Breast epithelium (tissue), 4 donors: ENCODE results near the gene ERAS. TPM values are rescaled to one million over a fixed set of nuclear protein-coding genes. Genes with fewer than 3 reads are reported as not detected.

Source experiments
- DNase-seq, 2 donors: peaks; one replicate each; pipeline ENCODE4 v3.0.0-alpha.2; 2019; ENCODE audit warnings: low spot score in 2 of 2
- H3K27ac ChIP-seq, 2 donors: fragments of 200-600 bp; sonication (generic) in 1 of 2; one replicate each; pipeline ENCODE4 v1.5.1; 2016 to 2019; ENCODE audit warnings: mild to moderate bottlenecking in 1 of 2
- H3K27me3 ChIP-seq, 2 donors: fragments of 200-600 bp; sonication (generic) in 1 of 2; one replicate each; pipeline versions ENCODE4 v1.5.1 to v1.6.0; 2017 to 2019; ENCODE audit warnings: control low read depth in 1 of 2, mild to moderate bottlenecking in 1 of 2
- H3K36me3 ChIP-seq: fragments of 200-600 bp; one replicate; pipeline ENCODE4 v1.5.1; 2019
- H3K4me1 ChIP-seq, 2 donors: fragments of 200-600 bp; sonication (generic); one replicate each; pipeline ENCODE4 v1.5.1; 2016 to 2019; ENCODE audit warnings: control low read depth in 1 of 2
- H3K4me3 ChIP-seq, 3 donors: fragments of 200-600 bp; sonication (generic); 1 replicate in 2 of 3; 2 replicates in 1 of 3; pipeline ENCODE4 v1.5.1; 2016 to 2019; ENCODE audit warnings: mild to moderate bottlenecking in 3 of 3, moderate library complexity in 2 of 3
- H3K9me3 ChIP-seq, 2 donors: fragments of 200-600 bp; sonication (generic) in 1 of 2; one replicate each; pipeline ENCODE4 v1.5.1; 2016 to 2019; ENCODE audit warnings: control low read depth in 1 of 2
- POLR2A ChIP-seq: fragments of 450-650 bp; IDR thresholded peaks from one replicate; pipeline ENCODE4 v1.6.1; 2016; ENCODE audit warnings: antibody characterized with exemption, mild to moderate bottlenecking, moderate library complexity
- POLR2AphosphoS5 ChIP-seq, 3 donors: sonication (generic); formaldehyde crosslinking; IDR thresholded peaks; one replicate each; pipeline ENCODE4 v1.6.1; 2017; ENCODE audit warnings: antibody characterized with exemption in 3 of 3
- intact Hi-C: fragments of 100-400 bp; cut with DNase I; formaldehyde crosslinking; loops from one replicate; pipeline ENCODE4 v1.15.1; 2023; ENCODE audit warnings: low total_unique reads
- total RNA-seq, 3 donors: library from RNA; depleted of rRNA; stranded (reverse); fragments of >200 nt; gene quantifications; one replicate each; pipeline ENCODE4 v1.1.0, GENCODE V29; 2016
- TF ChIP-seq, protein P1 (sequence below), 3 donors: fragments of 450-650 bp; IDR thresholded peaks; one replicate each; pipeline ENCODE4 v1.5.1; 2016 to 2017; ENCODE audit warnings: antibody characterized with exemption in 3 of 3, mild to moderate bottlenecking in 3 of 3, moderate library complexity in 3 of 3

ERAS gene
- total RNA-seq, 3 donors from 2014 or later: 0.73 TPM; not detected in 2

DNA sequence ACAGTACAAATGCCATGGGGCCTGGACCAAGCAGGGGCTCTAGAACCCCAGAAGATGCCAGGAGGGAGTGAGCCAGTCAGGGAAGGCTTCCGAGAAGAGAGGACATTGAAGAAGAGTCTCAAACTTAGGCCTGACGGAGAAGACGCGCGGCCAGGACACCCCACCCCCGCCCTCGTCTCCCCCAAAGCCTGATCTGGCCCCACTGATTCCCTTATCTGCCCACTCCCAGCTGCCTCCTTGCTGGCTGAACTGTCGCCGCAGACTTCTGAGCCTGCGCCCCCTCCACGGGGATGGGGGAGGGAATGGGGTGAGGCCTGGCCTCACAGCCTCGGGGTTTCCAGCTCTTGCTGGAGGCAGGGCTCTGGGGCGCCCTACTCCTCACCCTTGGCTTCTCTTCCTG, 43.5 kb upstream of the ERAS start:
- no peaks in the 10 kb centered on the region for H3K9me3 ChIP-seq
- intact Hi-C loops: no loop called here
- TF ChIP-seq POLR2AphosphoS5 (IDR thresholded peaks at IDR 0.05) (no peak), POLR2A (no peak)
- TF ChIP-seq, protein P1, sequence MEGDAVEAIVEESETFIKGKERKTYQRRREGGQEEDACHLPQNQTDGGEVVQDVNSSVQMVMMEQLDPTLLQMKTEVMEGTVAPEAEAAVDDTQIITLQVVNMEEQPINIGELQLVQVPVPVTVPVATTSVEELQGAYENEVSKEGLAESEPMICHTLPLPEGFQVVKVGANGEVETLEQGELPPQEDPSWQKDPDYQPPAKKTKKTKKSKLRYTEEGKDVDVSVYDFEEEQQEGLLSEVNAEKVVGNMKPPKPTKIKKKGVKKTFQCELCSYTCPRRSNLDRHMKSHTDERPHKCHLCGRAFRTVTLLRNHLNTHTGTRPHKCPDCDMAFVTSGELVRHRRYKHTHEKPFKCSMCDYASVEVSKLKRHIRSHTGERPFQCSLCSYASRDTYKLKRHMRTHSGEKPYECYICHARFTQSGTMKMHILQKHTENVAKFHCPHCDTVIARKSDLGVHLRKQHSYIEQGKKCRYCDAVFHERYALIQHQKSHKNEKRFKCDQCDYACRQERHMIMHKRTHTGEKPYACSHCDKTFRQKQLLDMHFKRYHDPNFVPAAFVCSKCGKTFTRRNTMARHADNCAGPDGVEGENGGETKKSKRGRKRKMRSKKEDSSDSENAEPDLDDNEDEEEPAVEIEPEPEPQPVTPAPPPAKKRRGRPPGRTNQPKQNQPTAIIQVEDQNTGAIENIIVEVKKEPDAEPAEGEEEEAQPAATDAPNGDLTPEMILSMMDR (IDR thresholded peaks at IDR 0.05): no peak
- peaks cover 0 to 46% of the 10 kb centered on the region in 2 donors for H3K27me3 ChIP-seq
- no peak overlapping the region for H3K27ac ChIP-seq
- H3K4me3 ChIP-seq: no peak overlapping the region
- no peak for DNase-seq
- no peaks in the 10 kb centered on the region for H3K4me1 ChIP-seq
- H3K36me3 ChIP-seq: no peaks in the 10 kb centered on the region

DNA sequence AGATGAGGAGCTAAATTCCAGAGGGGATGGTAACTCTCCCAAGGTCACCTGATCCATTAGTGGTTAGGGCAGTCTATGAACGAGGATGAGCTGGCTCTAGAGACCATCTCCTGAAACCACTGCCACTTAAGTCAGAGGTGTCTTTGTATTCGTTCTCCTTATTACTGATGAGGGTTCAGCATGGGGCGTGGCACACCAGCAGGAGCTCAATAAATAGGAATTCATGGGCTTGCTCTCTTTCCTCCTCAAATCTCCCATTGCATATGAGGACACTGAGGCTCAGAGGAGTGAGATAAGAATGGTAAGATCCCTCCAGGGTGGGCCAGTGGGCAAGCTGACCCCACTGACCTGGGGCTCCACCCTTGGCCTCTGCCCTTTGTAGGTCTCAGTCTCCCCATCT, 41.6 kb upstream of the ERAS start:
- no peak for DNase-seq
- no peak overlapping the region for H3K4me3 ChIP-seq
- TF ChIP-seq, protein P1 (IDR thresholded peaks at IDR 0.05): no peak
- no peak for TF ChIP-seq POLR2A
- no peaks in the 10 kb centered on the region for H3K4me1 ChIP-seq
- H3K27me3 ChIP-seq: peaks cover 0 to 48% of the 10 kb centered on the region in 2 donors
- no peaks in the 10 kb centered on the region for H3K36me3 ChIP-seq
- no peaks in the 10 kb centered on the region for H3K9me3 ChIP-seq
- intact Hi-C loops: no loop called here
- H3K27ac ChIP-seq: no peak overlapping the region

DNA sequence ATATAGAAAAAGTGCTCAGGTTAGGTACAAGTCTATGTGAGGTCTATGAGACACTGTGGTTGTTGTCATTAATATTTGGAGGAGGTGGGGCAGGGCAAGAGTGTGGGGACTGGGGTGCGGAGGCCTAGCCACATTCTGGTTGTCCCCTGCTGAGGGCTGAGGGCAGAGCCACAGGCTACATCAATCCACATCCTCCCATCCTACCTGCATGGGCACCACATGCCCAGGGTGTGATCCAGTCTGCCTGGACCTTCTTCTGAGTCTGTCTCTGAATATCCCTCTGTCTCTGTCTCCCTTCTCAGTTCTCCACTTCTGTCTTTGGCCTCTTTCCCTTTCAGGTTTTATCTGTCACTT, 41.1 kb upstream of the ERAS start:
- Histone ChIP-seq H3K27me3 (peaks cover 0 to 53% of the 10 kb centered on the region in 2 donors), H3K27ac (no peak overlapping the region), H3K9me3 (no peaks in the 10 kb centered on the region), H3K36me3 (no peaks in the 10 kb centered on the region), H3K4me3 (no peak overlapping the region), H3K4me1 (no peaks in the 10 kb centered on the region)
- TF ChIP-seq POLR2A (no peak), POLR2AphosphoS5 (IDR thresholded peaks at IDR 0.05) (no peak)
- TF ChIP-seq, protein P1 (IDR thresholded peaks at IDR 0.05): no peak
- DNase-seq: no peak
- intact Hi-C loops: no loop called here

DNA sequence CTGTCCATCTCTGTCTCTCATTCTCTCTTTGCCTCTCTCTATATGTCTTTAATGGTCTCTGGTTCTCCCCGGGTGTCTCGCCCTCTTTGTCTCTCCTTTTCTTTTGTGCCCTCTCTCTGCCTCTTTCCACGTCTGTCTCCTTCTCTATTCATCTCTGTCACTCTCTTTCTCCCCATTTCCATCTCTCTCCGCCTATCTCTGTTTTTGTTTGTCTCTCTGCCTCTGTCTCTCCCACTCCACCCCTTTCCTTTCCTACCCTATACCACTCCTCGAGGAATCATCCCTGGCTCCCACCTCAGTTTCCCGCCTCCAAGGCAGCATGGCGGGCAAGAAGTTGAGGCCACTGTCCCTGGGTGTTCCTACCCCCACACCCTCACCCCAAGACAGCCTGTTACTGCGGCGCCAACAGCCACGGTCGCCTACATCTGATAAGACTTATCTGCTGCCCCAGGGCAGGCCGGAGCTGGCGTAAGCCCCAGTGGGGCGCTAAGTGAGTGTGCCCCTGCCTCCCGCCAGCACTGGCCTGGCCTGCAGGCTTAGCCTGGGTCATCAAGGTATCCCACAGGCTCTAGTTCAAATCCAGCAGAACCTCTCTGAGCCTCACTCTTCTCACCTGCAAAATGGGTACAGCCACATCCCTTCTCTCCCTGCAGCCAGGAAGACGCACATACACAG, 40.6 kb upstream of the ERAS start:
- no peaks in the 10 kb centered on the region for H3K4me1 ChIP-seq
- DNase-seq: no peak
- intact Hi-C loops: no loop called here
- H3K9me3 ChIP-seq: no peaks in the 10 kb centered on the region
- no peak overlapping the region for H3K27ac ChIP-seq
- H3K27me3 ChIP-seq: peaks cover 0 to 58% of the 10 kb centered on the region in 2 donors
- no peak overlapping the region for H3K4me3 ChIP-seq
- no peak for TF ChIP-seq POLR2AphosphoS5 (IDR thresholded peaks at IDR 0.05)
- TF ChIP-seq, protein P1 (IDR thresholded peaks at IDR 0.05): no peak
- no peak for TF ChIP-seq POLR2A
- no peaks in the 10 kb centered on the region for H3K36me3 ChIP-seq

DNA sequence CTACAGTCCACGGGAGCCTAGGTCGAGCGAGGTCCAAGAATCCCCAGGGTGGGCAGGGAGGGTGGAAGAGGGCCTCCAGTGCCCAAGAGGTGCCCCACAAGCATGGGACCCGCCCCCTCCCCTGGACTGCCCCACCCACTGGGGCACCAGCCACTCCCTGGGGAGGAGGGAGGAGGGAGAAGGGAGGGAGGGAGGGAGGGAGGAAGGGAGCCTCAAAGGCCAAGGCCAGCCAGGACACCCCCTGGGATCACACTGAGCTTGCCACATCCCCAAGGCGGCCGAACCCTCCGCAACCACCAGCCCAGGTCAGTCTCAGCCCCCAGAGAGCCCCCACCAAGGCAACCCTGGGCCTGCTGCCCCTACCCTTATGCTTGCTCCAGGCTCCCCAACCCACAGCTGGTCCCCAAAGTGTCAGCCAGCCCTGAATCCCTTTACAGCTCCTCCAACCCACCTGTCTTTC, 39.9 kb upstream of the ERAS start, which contains the start of gene GATA1:
Gene GATA1 (plus strand): TSS at position 250 of the 460 bp plus-strand sequence. CDS start 4,520 bp downstream, outside the sequence.
- peaks cover 0 to 63% of the 10 kb centered on the region in 2 donors for H3K27me3 ChIP-seq
- H3K4me3 ChIP-seq: no peak within 1 kb of the TSS
- intact Hi-C loops: no loop called here
- H3K4me1 ChIP-seq: no peaks in the 10 kb centered on the region
- no peak for DNase-seq
- H3K9me3 ChIP-seq: no peaks in the 10 kb centered on the region
- TF ChIP-seq POLR2AphosphoS5 (IDR thresholded peaks at IDR 0.05) (no peak), POLR2A (no peak)
- TF ChIP-seq, protein P1 (IDR thresholded peaks at IDR 0.05): no peak
- no peak within 1 kb of the TSS for H3K27ac ChIP-seq
- no peaks in the 10 kb centered on the region for H3K36me3 ChIP-seq
